Cardiac fibroblast (primary cell): Measurements from ENCODE around the gene ASCC1.

Source experiments
- DNase-seq, 2 donors: peaks; one replicate each; pipeline versions ENCODE4 v3.0.0 to v3.0.0-alpha.2; 2010; ENCODE audit warnings: low read depth in 2 of 2
- H3K4me3 ChIP-seq, 2 donors: replicated peaks in 1 of 2; 1 replicate in 1 of 2; 2 replicates in 1 of 2; pipeline ENCODE4 v1.5.1; 2011; ENCODE audit warnings: low read depth in 2 of 2, low read length in 2 of 2, mild to moderate bottlenecking in 2 of 2, moderate library complexity in 1 of 2
- TF ChIP-seq, protein P1 (sequence below): IDR thresholded peaks from one replicate; pipeline ENCODE4 v1.5.1; 2011; ENCODE audit warnings: low read depth, mild to moderate bottlenecking, low read length, inconsistent platforms

Gene ASCC1

DNA sequence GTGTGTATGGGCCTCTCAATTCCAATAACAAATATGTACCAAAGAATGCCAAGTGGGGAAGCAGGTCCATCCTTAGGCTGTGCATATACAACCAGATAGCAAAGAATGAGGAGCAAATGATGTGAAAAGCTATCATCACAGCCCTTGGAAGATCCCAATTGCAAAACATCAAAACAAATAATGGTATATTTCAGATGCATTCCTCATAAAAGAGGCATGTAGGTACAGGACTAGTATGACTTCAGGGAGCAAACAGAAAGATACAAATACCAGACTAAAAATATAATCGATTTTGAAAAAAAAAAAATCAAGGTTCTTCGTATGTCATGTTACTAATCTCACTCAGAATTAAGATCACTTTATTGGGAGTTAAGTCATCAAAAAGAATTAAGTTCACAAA is 109.2 kb downstream of the ASCC1 start:
- no peak overlapping the region for H3K4me3 ChIP-seq
- TF ChIP-seq, protein P1, sequence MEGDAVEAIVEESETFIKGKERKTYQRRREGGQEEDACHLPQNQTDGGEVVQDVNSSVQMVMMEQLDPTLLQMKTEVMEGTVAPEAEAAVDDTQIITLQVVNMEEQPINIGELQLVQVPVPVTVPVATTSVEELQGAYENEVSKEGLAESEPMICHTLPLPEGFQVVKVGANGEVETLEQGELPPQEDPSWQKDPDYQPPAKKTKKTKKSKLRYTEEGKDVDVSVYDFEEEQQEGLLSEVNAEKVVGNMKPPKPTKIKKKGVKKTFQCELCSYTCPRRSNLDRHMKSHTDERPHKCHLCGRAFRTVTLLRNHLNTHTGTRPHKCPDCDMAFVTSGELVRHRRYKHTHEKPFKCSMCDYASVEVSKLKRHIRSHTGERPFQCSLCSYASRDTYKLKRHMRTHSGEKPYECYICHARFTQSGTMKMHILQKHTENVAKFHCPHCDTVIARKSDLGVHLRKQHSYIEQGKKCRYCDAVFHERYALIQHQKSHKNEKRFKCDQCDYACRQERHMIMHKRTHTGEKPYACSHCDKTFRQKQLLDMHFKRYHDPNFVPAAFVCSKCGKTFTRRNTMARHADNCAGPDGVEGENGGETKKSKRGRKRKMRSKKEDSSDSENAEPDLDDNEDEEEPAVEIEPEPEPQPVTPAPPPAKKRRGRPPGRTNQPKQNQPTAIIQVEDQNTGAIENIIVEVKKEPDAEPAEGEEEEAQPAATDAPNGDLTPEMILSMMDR: no peak
- no peak for DNase-seq

DNA sequence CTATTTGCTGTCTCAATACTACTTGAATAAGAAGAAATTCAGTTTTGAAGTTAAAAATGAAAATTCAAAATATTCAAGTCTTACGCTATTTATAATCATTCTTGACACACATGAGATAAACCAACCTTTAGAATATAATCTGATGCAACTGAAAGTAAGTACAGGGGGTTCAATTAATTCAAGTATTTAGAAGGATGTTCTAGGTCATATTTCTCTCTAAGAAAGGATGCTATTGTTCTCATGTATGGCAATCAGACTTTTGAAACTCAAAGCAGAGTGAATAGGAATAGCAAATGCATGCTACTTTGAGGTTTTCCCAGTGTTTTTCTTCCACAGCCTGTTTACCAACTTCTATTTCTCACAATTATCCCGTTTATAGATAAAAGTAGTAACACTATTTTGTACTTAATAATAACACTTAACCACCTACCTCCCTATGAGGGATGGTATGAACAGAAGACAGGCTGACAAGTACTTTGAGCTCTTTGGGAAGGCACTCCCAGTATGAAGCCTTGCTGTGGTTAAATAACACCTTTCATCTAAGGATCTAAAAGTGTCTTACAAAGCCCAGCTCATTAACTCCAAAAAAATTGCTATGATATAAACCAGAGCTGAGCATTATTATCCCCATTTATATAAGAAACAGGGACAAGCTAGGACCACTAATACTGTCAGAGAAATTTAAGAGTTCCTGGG is 109.8 kb downstream of the ASCC1 start:
- TF ChIP-seq, protein P1: no peak
- H3K4me3 ChIP-seq: no peak overlapping the region

DNA sequence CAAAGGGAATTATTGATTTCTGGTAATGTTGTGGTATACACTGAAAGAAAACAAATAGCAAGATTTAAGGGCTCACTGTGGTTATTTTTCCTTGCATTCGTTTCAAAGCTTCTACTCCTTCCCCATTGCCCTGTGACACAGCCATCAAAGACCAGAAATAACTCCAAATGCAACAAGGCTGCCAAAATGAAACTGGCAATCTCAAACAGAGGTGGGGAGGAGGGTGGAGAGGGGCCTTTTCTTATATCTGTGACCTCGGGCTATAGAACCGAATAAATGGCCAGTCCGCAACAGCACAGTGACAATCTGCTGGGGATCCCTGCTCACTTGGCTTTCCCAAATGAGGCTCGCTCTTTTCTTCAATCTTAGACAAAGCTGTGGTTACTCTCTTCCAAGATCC is 110.4 kb downstream of the ASCC1 start:
- TF ChIP-seq, protein P1: no peak
- no peak overlapping the region for H3K4me3 ChIP-seq
- DNase-seq: no peak

More for the DNA sequence above, 109.8 kb downstream of the ASCC1 start:
- no peak for DNase-seq

DNA sequence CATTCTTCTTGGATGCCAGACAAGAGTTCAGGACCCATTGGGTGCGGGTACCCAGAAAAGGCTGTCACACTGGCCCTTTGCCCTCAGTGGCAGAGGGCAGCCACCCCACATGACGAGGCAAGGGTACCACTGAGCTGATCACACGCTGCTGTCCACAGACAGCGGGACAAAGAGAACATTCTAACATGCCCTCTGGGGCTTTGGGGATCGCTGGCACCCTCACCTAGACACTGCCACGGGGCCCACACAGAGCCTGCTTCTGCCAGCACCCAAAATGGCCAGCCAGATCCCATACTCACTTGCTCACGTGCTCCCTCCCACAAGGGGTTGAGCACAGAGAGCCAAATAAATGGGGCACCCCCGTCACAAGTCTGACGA is 111.0 kb downstream of the ASCC1 start:
- H3K4me3 ChIP-seq: no peak overlapping the region
- DNase-seq: no peak
- TF ChIP-seq, protein P1: no peak

DNA sequence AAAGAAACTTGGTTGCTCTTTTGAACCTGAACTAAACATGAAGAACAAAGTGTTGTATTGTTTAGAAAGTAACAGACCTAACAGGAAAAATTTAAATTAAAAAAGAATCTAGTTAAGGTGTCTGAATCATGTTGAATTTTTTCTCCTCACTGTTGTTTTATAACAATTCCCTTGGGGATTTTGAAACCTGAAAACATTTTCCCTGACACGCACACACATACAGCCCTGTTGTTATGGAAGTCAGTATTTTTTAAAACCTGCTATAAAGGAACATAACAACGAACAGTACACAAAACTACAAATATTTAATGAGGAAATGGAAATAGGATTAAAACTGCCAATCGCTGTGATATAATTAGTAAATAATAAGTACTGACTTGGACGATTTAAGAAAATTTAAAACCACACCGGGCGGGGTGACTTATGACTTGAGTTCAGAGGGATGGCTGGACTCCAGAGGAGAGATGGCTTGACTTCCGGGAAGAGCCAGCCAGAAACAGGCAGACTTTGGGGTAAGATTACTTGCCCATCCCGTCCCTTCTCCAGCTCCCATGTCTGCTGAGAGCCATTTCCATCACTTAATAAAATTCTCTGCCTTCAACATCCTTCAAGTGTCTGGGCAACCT is 111.5 kb downstream of the ASCC1 start:
- no peak overlapping the region for H3K4me3 ChIP-seq
- TF ChIP-seq, protein P1: no peak
- peak; percentile 27 to 32 for DNase-seq

DNA sequence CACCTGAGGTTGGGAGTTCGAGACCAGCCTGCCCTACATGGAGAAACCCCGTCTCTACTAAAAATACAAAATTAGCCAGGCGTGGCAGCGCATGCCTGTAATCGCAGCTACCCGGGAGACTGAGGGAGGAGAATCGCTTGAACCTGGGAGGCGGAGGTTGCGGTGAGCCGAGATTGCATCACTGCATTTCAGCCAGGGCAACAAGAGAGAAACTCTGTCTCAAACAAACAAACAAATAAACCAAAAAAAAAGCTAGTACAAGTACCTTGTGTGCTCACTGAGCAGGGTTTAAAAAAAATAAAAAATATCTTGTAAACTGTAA is 116.5 kb downstream of the ASCC1 start:
- no peak for DNase-seq
- no peak overlapping the region for H3K4me3 ChIP-seq
- TF ChIP-seq, protein P1: no peak
